ENCODE data around the gene S100A1. TPM values are rescaled to one million over a fixed set of nuclear protein-coding genes. Genes with fewer than 3 reads are reported as not detected.

Gene S100A1
- total and polyA plus RNA-seq, 2 experiments from 2014 or later = 1.3 to 2.7 TPM

DNA sequence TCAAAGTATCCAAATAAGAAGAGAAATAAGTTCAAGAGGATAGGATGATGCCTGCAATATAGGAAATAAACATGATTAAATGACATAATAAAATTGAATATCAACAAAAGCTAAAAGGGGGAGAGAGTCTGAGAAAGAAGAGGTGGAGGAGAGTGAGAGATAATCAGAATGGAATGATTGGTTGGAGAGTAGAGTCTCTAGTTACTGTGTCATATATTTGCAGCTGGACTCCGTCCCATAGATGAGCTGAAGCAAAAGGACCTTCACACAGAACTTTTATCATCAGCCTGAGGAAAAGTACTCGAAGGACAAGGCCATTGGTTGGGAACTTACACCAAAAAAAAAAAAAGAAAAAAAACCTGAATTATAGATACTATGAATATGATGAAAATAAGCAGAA lies 39.8 kb upstream of the S100A1 start:
- DNase-seq (ENCODE audit: low spot score) = no peak
- no peaks in the 10 kb centered on the region for H3K27me3 ChIP-seq
- H3K27ac ChIP-seq = no peak overlapping the region
- WGBS (ENCODE audit: low lambda C conversion rate, missing lambda C conversion rate) = 89% methylated on average over 2 of the region's 2 CpGs
- TF ChIP-seq, protein P1, sequence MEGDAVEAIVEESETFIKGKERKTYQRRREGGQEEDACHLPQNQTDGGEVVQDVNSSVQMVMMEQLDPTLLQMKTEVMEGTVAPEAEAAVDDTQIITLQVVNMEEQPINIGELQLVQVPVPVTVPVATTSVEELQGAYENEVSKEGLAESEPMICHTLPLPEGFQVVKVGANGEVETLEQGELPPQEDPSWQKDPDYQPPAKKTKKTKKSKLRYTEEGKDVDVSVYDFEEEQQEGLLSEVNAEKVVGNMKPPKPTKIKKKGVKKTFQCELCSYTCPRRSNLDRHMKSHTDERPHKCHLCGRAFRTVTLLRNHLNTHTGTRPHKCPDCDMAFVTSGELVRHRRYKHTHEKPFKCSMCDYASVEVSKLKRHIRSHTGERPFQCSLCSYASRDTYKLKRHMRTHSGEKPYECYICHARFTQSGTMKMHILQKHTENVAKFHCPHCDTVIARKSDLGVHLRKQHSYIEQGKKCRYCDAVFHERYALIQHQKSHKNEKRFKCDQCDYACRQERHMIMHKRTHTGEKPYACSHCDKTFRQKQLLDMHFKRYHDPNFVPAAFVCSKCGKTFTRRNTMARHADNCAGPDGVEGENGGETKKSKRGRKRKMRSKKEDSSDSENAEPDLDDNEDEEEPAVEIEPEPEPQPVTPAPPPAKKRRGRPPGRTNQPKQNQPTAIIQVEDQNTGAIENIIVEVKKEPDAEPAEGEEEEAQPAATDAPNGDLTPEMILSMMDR (IDR thresholded peaks at IDR 0.05; ENCODE audit: poor library complexity) = no peak
- TF ChIP-seq EZH2phosphoT487 (IDR thresholded peaks at IDR 0.05; ENCODE audit: low read depth, severe bottlenecking, unreplicated experiment) (no peak), EZH2 (IDR thresholded peaks at IDR 0.05; ENCODE audit: borderline replicate concordance) (no peak)
- H3K4me1 ChIP-seq (ENCODE audit: insufficient read depth) = no peaks in the 10 kb centered on the region
- H3K36me3 ChIP-seq (replicated peaks; ENCODE audit: insufficient read depth, low read depth) = no peaks in the 10 kb centered on the region
- H3K4me3 ChIP-seq = no peak overlapping the region
- H3K4me2 ChIP-seq = no peak overlapping the region
- no peaks in the 10 kb centered on the region for H3K9me3 ChIP-seq (ENCODE audit: low read depth)
- no peaks in the 10 kb centered on the region for H3K79me2 ChIP-seq
- H3K9me2 ChIP-seq (replicated peaks; ENCODE audit: insufficient read depth) = no peaks in the 10 kb centered on the region
- H2AFZ ChIP-seq = no peak overlapping the region
- no peaks in the 10 kb centered on the region for H4K20me1 ChIP-seq (ENCODE audit: insufficient read depth, poor library complexity, severe bottlenecking)

DNA sequence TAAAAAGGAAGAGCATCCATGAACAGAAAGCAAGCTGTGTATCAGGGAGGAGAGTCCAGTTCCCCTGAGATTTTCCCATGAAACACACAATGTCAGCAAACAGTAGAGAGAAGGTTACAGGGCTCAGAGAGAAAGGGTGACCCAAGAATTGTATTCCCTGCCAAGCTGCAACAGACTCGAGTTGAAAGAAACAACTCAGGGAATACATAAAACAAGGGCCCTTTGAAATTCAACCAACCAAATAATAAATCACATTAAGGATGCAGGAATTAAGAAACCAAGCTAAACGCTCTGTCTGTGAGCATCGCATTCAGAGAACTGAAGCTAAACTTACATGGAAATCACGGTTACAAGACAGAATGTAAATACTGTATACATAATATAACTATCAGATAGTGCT lies 35.5 kb upstream of the S100A1 start:
- Histone ChIP-seq H3K79me2 (no peaks in the 10 kb centered on the region), H3K4me2 (no peak overlapping the region), H4K20me1 (ENCODE audit: insufficient read depth, poor library complexity, severe bottlenecking) (no peaks in the 10 kb centered on the region), H3K36me3 (replicated peaks; ENCODE audit: insufficient read depth, low read depth) (no peaks in the 10 kb centered on the region), H3K9me3 (ENCODE audit: low read depth) (no peaks in the 10 kb centered on the region), H3K4me1 (ENCODE audit: insufficient read depth) (no peaks in the 10 kb centered on the region), H3K27me3 (no peaks in the 10 kb centered on the region), H3K9me2 (replicated peaks; ENCODE audit: insufficient read depth) (no peaks in the 10 kb centered on the region), H3K27ac (no peak overlapping the region), H2AFZ (no peak overlapping the region), H3K4me3 (no peak overlapping the region)
- DNase-seq (ENCODE audit: low spot score) = no peak
- TF ChIP-seq, protein P1 (IDR thresholded peaks at IDR 0.05; ENCODE audit: poor library complexity) = no peak
- TF ChIP-seq EZH2phosphoT487 (IDR thresholded peaks at IDR 0.05; ENCODE audit: low read depth, severe bottlenecking, unreplicated experiment) = no peak
- TF ChIP-seq EZH2 (IDR thresholded peaks at IDR 0.05; ENCODE audit: borderline replicate concordance) = no peak
- WGBS (ENCODE audit: low lambda C conversion rate, missing lambda C conversion rate) = 79% methylated on average over 4 of the region's 4 CpGs

DNA sequence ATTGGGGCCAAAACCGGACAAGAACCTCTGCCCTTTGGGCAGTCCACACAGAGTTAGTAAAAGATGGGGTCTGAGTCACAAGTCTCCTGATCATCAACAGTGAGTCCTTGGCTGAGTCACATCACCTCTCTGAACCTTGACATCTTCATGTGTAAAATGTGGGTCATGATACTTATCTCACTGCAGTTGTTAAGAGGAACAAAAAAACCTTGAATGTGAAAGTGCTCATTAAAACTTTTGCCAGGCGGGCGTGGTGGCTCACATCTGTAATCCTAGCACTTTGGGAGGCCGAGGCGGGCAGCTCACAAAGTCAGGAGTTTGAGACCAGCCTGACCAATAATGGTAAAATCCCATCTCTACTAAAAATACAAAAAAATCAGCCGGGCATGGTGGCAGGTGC lies 31.0 kb upstream of the S100A1 start:
- H4K20me1 ChIP-seq (ENCODE audit: insufficient read depth, poor library complexity, severe bottlenecking) = no peaks in the 10 kb centered on the region
- no peak overlapping the region for H3K27ac ChIP-seq
- no peaks in the 10 kb centered on the region for H3K36me3 ChIP-seq (replicated peaks; ENCODE audit: insufficient read depth, low read depth)
- no peaks in the 10 kb centered on the region for H3K4me1 ChIP-seq (ENCODE audit: insufficient read depth)
- H3K27me3 ChIP-seq = no peaks in the 10 kb centered on the region
- no peak overlapping the region for H2AFZ ChIP-seq
- TF ChIP-seq EZH2phosphoT487 (IDR thresholded peaks at IDR 0.05; ENCODE audit: low read depth, severe bottlenecking, unreplicated experiment) = no peak
- no peak for TF ChIP-seq EZH2 (IDR thresholded peaks at IDR 0.05; ENCODE audit: borderline replicate concordance)
- TF ChIP-seq, protein P1 (IDR thresholded peaks at IDR 0.05; ENCODE audit: poor library complexity) = no peak
- no peaks in the 10 kb centered on the region for H3K79me2 ChIP-seq
- H3K9me2 ChIP-seq (replicated peaks; ENCODE audit: insufficient read depth) = no peaks in the 10 kb centered on the region
- WGBS (ENCODE audit: low lambda C conversion rate, missing lambda C conversion rate) = 90% methylated on average over 6 of the region's 6 CpGs
- H3K4me3 ChIP-seq = no peak overlapping the region
- H3K9me3 ChIP-seq (ENCODE audit: low read depth) = no peaks in the 10 kb centered on the region
- no peak overlapping the region for H3K4me2 ChIP-seq
- no peak for DNase-seq (ENCODE audit: low spot score)
